Measurements from ENCODE around the gene EWSR1. TPM values are rescaled to one million over a fixed set of nuclear protein-coding genes. Genes with fewer than 3 reads are reported as not detected.

The EWSR1 gene
- total and polyA plus RNA-seq, 2 of the 4 experiments (the other 2 are of a cell fraction), result 243 to 518 TPM

DNA sequence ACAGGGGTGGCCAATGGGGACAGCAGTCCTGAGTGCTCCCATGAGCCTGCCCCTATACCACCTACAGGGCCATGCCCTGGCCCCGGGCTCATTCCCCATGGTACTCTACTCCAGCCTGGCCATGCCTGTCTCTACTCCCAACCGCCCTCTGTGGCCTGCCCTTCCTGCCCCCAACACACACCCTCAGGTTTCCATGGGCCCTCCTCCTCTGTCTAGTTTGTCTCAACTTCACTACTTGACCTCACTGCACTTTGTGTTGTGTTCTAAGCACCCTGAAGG is 73.7 kb downstream of the EWSR1 start:
- WGBS, 2 experiments (ENCODE audit: extremely low coverage in 2 of 2, insufficient read length in 1 of 2), result 100% methylated on average over 1 of the region's 2 CpGs; no CpG with 5 or more reads in 1 of the 2 experiments
- Histone ChIP-seq H2AFZ (replicated peaks; ENCODE audit: low read length, poor library complexity) (no peak overlapping the region), H3K56ac (ENCODE audit: extremely low read depth, insufficient read depth, low read length) (no peak overlapping the region), H3K4me2 (ENCODE audit: low read depth, low read length) (no peak overlapping the region), H2BK20ac (ENCODE audit: low read depth, low read length) (no peak overlapping the region), H3K9me3 (ENCODE audit: control insufficient read depth, insufficient read depth, low read length) (no peaks in the 10 kb centered on the region), H4K20me1 (ENCODE audit: insufficient read depth, low read length) (peaks cover 11% of the 10 kb centered on the region), H3K27ac (ENCODE audit: insufficient read depth, low read length) (no peak overlapping the region), H2AK5ac (ENCODE audit: low read depth, low read length) (no peak overlapping the region), H2AK9ac (replicated peaks; ENCODE audit: low read depth, low read length, poor library complexity) (peak overlapping the region; percentile 55), H3K4me1 (ENCODE audit: control insufficient read depth, insufficient read depth, low read length) (no peaks in the 10 kb centered on the region), H4K5ac (ENCODE audit: low read depth, low read length) (no peak overlapping the region), H2BK120ac (ENCODE audit: low read depth, low read length) (no peak overlapping the region), H3K23ac (ENCODE audit: low read depth, low read length) (no peak overlapping the region), H2BK15ac (ENCODE audit: low read depth, low read length) (no peak overlapping the region), H4K91ac (ENCODE audit: insufficient read depth, low read depth, low read length) (no peak overlapping the region), H3K36me3 (ENCODE audit: control insufficient read depth, insufficient read depth, low read length) (peaks cover 55% of the 10 kb centered on the region), H3K18ac (ENCODE audit: low read depth, low read length) (no peak overlapping the region), H3K4me3 (ENCODE audit: insufficient read depth, low read depth, low read length) (no peak overlapping the region), H3K14ac (replicated peaks; ENCODE audit: low read depth, low read length) (no peak overlapping the region), H3K9ac (ENCODE audit: low read depth, low read length) (no peak overlapping the region), H4K8ac (ENCODE audit: low read depth in 2 of 2, low read length in 2 of 2) (no peak overlapping the region), H3K79me1 (ENCODE audit: low read depth in 1 of 2, low read length in 2 of 2) (no peaks in the 10 kb centered on the region), H2BK5ac (ENCODE audit: low read depth, low read length, poor library complexity, severe bottlenecking) (no peak overlapping the region), H3K27me3 (ENCODE audit: control insufficient read depth, insufficient read depth, low read length) (no peaks in the 10 kb centered on the region), H3K9me1 (ENCODE audit: insufficient read depth, low read length) (no peaks in the 10 kb centered on the region), H3K4ac (ENCODE audit: low read depth, low read length) (no peak overlapping the region)
- dilution Hi-C loops (cut with HindIII; ENCODE audit: low sequenced_read_pairs, unreplicated experiment) (no loop called here), in situ Hi-C loops (cut with MboI; ENCODE audit: low sequenced_read_pairs) (no loop called here), intact Hi-C loops (cut with micrococcal nuclease) (no loop called here)
- DNase-seq, result no peak
- no TSS peak for BruUV-seq (replicated peaks)
- ATAC-seq (ENCODE audit: low read depth), result no peak
- TF ChIP-seq, protein P1, sequence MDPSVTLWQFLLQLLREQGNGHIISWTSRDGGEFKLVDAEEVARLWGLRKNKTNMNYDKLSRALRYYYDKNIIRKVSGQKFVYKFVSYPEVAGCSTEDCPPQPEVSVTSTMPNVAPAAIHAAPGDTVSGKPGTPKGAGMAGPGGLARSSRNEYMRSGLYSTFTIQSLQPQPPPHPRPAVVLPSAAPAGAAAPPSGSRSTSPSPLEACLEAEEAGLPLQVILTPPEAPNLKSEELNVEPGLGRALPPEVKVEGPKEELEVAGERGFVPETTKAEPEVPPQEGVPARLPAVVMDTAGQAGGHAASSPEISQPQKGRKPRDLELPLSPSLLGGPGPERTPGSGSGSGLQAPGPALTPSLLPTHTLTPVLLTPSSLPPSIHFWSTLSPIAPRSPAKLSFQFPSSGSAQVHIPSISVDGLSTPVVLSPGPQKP (IDR thresholded peaks at IDR 0.05; ENCODE audit: borderline replicate concordance, low read depth, low read length), result no peak
- TF ChIP-seq SMC3 (IDR thresholded peaks at IDR 0.05; ENCODE audit: low read depth, low read length) (no peak), MXI1 (IDR thresholded peaks at IDR 0.05; ENCODE audit: borderline replicate concordance, low read depth, low read length) (no peak), RCOR1 (IDR thresholded peaks at IDR 0.05; ENCODE audit: insufficient replicate concordance, low read length) (no peak), CHD1 (IDR thresholded peaks at IDR 0.05; ENCODE audit: low read depth, low read length) (no peak)
- TF ChIP-seq, protein P2, sequence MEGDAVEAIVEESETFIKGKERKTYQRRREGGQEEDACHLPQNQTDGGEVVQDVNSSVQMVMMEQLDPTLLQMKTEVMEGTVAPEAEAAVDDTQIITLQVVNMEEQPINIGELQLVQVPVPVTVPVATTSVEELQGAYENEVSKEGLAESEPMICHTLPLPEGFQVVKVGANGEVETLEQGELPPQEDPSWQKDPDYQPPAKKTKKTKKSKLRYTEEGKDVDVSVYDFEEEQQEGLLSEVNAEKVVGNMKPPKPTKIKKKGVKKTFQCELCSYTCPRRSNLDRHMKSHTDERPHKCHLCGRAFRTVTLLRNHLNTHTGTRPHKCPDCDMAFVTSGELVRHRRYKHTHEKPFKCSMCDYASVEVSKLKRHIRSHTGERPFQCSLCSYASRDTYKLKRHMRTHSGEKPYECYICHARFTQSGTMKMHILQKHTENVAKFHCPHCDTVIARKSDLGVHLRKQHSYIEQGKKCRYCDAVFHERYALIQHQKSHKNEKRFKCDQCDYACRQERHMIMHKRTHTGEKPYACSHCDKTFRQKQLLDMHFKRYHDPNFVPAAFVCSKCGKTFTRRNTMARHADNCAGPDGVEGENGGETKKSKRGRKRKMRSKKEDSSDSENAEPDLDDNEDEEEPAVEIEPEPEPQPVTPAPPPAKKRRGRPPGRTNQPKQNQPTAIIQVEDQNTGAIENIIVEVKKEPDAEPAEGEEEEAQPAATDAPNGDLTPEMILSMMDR (conservative IDR thresholded peaks at IDR 0.05; ENCODE audit: low read depth, low read length), result no peak
- ChIA-PET CTCF (no interaction called here), POLR2A (ENCODE audit: unreplicated experiment) (no interaction called here)

Data from IMR-90 (cell line).